NCI-H510A treated with DMSO at 0.1 percent for 48 hours (cell line): ENCODE data around the gene SYCE3.

Experiments used
- DNase-seq: peaks from one replicate; lab custom pipeline; 2025; lab: John Stamatoyannopoulos, UW

SYCE3 gene

GRCh38 chr22:50576070-50576469, 13.4 kb upstream of the SYCE3 start:
- DNase-seq: no peak

- no peak for DNase-seq
These were observed 12.8 kb upstream of the SYCE3 start for GRCh38 chr22:50575426-50575941.

GRCh38 chr22:50574383-50574755, 11.7 kb upstream of the SYCE3 start:
- DNase-seq: no peak

- DNase-seq: no peak
These were observed 11.0 kb upstream of the SYCE3 start for GRCh38 chr22:50573491-50574382.

- no peak for DNase-seq
These were observed 10.2 kb upstream of the SYCE3 start for GRCh38 chr22:50572965-50573364.

- no peak for DNase-seq
These were observed 8.8 kb upstream of the SYCE3 start for GRCh38 chr22:50571264-50572175.

- DNase-seq: no peak
These were observed 8.1 kb upstream of the SYCE3 start for GRCh38 chr22:50570861-50571260.

GRCh38 chr22:50569896-50570535, 7.3 kb upstream of the SYCE3 start:
- no peak for DNase-seq

- no peak for DNase-seq
These were observed 6.3 kb upstream of the SYCE3 start for GRCh38 chr22:50569041-50569459.

GRCh38 chr22:50568626-50569025, 5.9 kb upstream of the SYCE3 start:
- DNase-seq: no peak

GRCh38 chr22:50567721-50568252, 5.1 kb upstream of the SYCE3 start:
- no peak for DNase-seq

- no peak for DNase-seq
These were observed 1.6 kb upstream of the SYCE3 start for GRCh38 chr22:50564289-50564688.

- DNase-seq: no peak
These were observed 868 bp upstream of the SYCE3 start for GRCh38 chr22:50563413-50564160.

- no peak for DNase-seq
These were observed 1.0 kb downstream of the SYCE3 start for GRCh38 chr22:50561401-50562358.

GRCh38 chr22:50560034-50560433, 2.7 kb downstream of the SYCE3 start:
- no peak for DNase-seq

GRCh38 chr22:50556703-50557102, 6.0 kb downstream of the SYCE3 start:
- DNase-seq: no peak

GRCh38 chr22:50553310-50553709, 9.4 kb downstream of the SYCE3 start:
- no peak for DNase-seq

GRCh38 chr22:50551160-50551752, 11.5 kb downstream of the SYCE3 start:
- DNase-seq: no peak

- DNase-seq: no peak
These were observed 12.3 kb downstream of the SYCE3 start for GRCh38 chr22:50550395-50550794.
